GM12892 (cell line): ENCODE measurements around the gene DYNLT2.

Experiments used
- POLR2A ChIP-seq: IDR thresholded peaks from 2 replicates; pipeline ENCODE4 v1.6.1; 2011; ENCODE audit warnings: low read depth, low read length, control low read depth
- POLR2AphosphoS5 ChIP-seq: IDR thresholded peaks from 2 replicates; pipeline ENCODE4 v1.6.1; 2011; ENCODE audit warnings: low read depth, low read length, control low read depth
- TAF1 ChIP-seq: IDR thresholded peaks from 2 replicates; pipeline ENCODE4 v1.6.1; 2011; ENCODE audit warnings: low read depth, mild to moderate bottlenecking, control low read depth, low read length, borderline replicate concordance

DNA sequence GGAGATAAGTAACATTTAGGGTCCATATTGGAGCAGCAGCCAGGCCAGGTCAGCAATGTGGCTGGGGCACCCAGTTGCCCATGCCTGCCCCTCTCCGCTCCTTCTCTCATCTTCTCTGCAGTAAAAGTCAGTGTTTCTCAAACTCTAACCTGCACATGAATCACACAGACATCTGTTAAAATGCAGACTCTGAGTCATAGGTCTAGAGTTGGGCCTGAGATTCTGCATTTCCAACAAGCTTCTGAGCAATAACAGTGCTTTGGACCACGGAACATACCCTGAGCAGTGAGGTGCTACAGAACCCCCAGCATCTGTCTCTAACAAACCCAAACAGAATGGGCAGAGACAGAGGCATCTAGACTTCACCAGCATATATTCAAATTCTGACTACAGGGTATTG is 37.2 kb downstream of the DYNLT2 start:
- TF ChIP-seq POLR2A (no peak), POLR2AphosphoS5 (no peak), TAF1 (no peak)
